Brain microvascular endothelial cell (primary cell): ENCODE results near the gene CAMTA1.

Experiments used
- DNase-seq: peaks from one replicate; pipeline ENCODE4 v3.0.0-alpha.2; 2020
- H3K27ac ChIP-seq: fragments of 250-450 bp; sonication (Bioruptor Pico); 2 replicates; pipeline ENCODE4 v1.5.1; 2020; ENCODE audit warnings: mild to moderate bottlenecking, moderate library complexity
- H3K27me3 ChIP-seq: fragments of 250-450 bp; sonication (Bioruptor Pico); replicated peaks from 2 replicates; pipeline ENCODE4 v1.5.1; 2020; ENCODE audit warnings: mild to moderate bottlenecking
- H3K36me3 ChIP-seq: fragments of 250-450 bp; sonication (Bioruptor Pico); replicated peaks from 2 replicates; pipeline ENCODE4 v1.5.1; 2020; ENCODE audit warnings: mild to moderate bottlenecking
- H3K4me3 ChIP-seq: 2 replicates; pipeline ENCODE4 v1.5.1; 2011; ENCODE audit warnings: low read depth, mild to moderate bottlenecking, control low read depth, low read length, moderate library complexity
- in situ Hi-C: cut with HindIII; loops from 2 replicates; pipeline ENCODE4 v1.10.0; 2017; ENCODE audit warnings: low sequenced_read_pairs, low pct_ligation_motif_present
- TF ChIP-seq, protein P1 (sequence below): IDR thresholded peaks from 2 replicates; pipeline ENCODE4 v1.5.1; 2011; ENCODE audit warnings: low read depth, mild to moderate bottlenecking, moderate library complexity, low read length, control low read depth, inconsistent platforms; ENCODE audit errors: missing control alignments

Gene CAMTA1

DNA sequence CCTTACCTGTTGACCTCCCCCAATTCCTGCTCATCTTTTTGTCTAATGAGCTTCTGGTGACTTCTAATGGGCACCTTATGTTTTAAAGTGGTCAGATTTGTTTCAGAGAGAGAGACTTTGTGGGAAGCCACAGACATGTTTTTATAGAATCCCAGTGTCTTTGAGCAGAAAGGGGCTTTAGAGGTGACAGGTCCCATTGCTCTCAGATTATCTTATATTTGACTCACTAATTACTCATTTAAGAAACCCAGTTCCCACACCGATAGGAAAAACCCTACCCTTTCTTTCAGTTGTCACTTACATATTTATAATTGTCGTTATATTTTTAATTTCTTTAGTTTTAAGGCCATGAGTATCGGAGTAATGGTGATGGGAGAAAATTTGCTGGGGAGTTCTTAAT lies 215.5 kb downstream of the CAMTA1 start:
- H3K27me3 ChIP-seq: no peaks in the 10 kb centered on the region
- no peaks in the 10 kb centered on the region for H3K36me3 ChIP-seq
- H3K4me3 ChIP-seq: no peak overlapping the region
- TF ChIP-seq, protein P1, sequence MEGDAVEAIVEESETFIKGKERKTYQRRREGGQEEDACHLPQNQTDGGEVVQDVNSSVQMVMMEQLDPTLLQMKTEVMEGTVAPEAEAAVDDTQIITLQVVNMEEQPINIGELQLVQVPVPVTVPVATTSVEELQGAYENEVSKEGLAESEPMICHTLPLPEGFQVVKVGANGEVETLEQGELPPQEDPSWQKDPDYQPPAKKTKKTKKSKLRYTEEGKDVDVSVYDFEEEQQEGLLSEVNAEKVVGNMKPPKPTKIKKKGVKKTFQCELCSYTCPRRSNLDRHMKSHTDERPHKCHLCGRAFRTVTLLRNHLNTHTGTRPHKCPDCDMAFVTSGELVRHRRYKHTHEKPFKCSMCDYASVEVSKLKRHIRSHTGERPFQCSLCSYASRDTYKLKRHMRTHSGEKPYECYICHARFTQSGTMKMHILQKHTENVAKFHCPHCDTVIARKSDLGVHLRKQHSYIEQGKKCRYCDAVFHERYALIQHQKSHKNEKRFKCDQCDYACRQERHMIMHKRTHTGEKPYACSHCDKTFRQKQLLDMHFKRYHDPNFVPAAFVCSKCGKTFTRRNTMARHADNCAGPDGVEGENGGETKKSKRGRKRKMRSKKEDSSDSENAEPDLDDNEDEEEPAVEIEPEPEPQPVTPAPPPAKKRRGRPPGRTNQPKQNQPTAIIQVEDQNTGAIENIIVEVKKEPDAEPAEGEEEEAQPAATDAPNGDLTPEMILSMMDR: no peak
- no peak for DNase-seq
- in situ Hi-C loops: no loop called here
- H3K27ac ChIP-seq: no peak overlapping the region

DNA sequence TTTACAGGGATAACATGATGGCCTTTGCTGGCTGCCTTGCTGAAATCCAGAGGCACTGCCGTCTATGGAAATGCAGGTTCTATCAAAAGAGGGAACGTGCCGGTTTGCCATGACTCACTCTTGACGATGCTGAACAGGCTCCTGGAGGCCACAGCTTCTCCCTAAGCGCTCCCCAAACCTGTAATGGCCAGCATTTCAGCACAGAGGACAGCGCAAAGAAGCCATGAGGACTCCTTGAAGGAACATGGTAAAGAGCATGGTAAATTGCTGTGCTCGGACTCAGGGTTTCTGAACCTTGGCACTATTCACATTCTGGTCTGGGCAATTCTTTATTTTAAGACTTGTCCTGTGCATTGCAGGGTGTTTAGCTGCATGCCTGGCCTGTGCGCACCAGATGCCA lies 217.5 kb downstream of the CAMTA1 start:
- H3K27me3 ChIP-seq: no peaks in the 10 kb centered on the region
- H3K36me3 ChIP-seq: no peaks in the 10 kb centered on the region
- no peak overlapping the region for H3K27ac ChIP-seq
- no peak for DNase-seq
- no peak overlapping the region for H3K4me3 ChIP-seq
- TF ChIP-seq, protein P1: no peak
- in situ Hi-C loops: no loop called here

DNA sequence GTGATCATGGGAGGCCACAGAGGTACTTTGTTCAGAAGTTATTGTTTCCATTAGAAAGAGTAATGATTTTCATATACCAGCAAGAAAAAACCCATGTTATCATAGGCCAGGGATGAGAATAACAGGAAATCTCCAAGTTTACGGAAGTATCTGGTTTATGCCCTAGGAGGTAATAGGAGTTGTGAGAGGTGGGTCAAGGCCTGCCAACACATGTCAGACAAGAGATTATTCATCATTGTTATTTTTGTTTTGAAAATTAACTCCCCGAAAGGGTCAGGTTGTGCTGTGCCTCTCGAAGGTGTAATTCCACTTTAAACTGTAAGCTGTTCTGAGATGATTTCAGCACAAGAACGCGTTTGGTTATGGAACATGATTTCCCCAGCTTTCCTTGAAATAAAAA lies 218.4 kb downstream of the CAMTA1 start:
- Histone ChIP-seq H3K27ac (no peak overlapping the region), H3K4me3 (no peak overlapping the region), H3K36me3 (no peaks in the 10 kb centered on the region), H3K27me3 (no peaks in the 10 kb centered on the region)
- DNase-seq: no peak
- TF ChIP-seq, protein P1: no peak
- in situ Hi-C loops: no loop called here

DNA sequence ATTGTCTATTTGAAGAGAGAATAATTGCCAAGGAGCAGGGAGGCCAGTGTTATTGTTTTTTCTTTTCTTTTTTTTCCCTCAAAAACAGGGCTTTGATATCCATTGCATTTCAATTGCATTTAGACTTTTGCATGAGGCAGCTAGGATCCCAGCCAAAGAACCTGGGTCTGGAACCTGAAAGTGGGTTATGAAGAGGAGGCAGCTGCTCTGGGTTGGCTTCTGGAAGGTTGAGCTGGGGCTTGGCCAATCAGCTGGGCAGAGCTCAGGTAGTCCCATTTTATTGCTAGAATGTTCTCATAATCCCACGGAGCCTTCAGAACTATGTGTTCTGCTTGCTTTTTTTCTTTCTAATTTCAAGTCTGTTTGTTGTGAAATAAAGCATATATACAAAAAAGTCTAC lies 218.9 kb downstream of the CAMTA1 start:
- TF ChIP-seq, protein P1: no peak
- Histone ChIP-seq H3K36me3 (no peaks in the 10 kb centered on the region), H3K27me3 (no peaks in the 10 kb centered on the region), H3K4me3 (no peak overlapping the region), H3K27ac (no peak overlapping the region)
- no peak for DNase-seq
- in situ Hi-C loops: no loop called here

- DNase-seq: no peak
- Histone ChIP-seq H3K27ac (no peak overlapping the region), H3K36me3 (no peaks in the 10 kb centered on the region), H3K4me3 (no peak overlapping the region), H3K27me3 (no peaks in the 10 kb centered on the region)
- TF ChIP-seq, protein P1: no peak
- in situ Hi-C loops: no loop called here
Measured at GRCh38 chr1:7005762-7006161, 220.5 kb downstream of the CAMTA1 start.
